ENCODE results near the gene KRT3.

The KRT3 gene

DNA sequence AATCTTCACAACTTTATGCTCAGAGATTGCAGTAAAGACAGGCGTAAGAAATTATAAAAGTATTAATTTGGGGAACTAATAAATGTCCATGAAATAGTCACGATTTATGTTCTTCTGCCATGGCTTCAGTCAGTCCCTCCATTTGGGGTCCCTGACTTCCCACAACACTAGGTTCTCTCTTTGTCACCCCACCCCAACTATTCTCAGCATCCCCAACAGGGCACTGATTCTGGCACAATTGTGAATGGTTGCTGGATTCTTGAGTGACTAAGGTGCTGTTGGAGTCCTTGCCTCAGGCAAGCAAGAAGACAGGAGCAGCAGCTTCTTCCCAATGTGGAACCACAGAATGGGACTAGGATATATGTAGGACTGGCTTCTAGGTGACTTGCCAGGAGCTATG, 34.1 kb downstream of the KRT3 start:
- TF ChIP-seq TAF1 (IDR thresholded peaks at IDR 0.05; ENCODE audit: borderline replicate concordance, insufficient read depth, low read length), result no peak

- TF ChIP-seq SIN3A (IDR thresholded peaks at IDR 0.05; ENCODE audit: borderline replicate concordance, insufficient read depth, low read length) (no peak), TAF1 (IDR thresholded peaks at IDR 0.05; ENCODE audit: borderline replicate concordance, insufficient read depth, low read length) (no peak), FOXP2 (optimal IDR thresholded peaks at IDR 0.05; ENCODE audit: borderline replicate concordance, extremely low read depth, extremely low read length, insufficient read depth) (no peak), POLR2AphosphoS5 (IDR thresholded peaks at IDR 0.05; ENCODE audit: low read depth, low read length) (no peak)
- TF ChIP-seq, protein P1, sequence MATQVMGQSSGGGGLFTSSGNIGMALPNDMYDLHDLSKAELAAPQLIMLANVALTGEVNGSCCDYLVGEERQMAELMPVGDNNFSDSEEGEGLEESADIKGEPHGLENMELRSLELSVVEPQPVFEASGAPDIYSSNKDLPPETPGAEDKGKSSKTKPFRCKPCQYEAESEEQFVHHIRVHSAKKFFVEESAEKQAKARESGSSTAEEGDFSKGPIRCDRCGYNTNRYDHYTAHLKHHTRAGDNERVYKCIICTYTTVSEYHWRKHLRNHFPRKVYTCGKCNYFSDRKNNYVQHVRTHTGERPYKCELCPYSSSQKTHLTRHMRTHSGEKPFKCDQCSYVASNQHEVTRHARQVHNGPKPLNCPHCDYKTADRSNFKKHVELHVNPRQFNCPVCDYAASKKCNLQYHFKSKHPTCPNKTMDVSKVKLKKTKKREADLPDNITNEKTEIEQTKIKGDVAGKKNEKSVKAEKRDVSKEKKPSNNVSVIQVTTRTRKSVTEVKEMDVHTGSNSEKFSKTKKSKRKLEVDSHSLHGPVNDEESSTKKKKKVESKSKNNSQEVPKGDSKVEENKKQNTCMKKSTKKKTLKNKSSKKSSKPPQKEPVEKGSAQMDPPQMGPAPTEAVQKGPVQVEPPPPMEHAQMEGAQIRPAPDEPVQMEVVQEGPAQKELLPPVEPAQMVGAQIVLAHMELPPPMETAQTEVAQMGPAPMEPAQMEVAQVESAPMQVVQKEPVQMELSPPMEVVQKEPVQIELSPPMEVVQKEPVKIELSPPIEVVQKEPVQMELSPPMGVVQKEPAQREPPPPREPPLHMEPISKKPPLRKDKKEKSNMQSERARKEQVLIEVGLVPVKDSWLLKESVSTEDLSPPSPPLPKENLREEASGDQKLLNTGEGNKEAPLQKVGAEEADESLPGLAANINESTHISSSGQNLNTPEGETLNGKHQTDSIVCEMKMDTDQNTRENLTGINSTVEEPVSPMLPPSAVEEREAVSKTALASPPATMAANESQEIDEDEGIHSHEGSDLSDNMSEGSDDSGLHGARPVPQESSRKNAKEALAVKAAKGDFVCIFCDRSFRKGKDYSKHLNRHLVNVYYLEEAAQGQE (IDR thresholded peaks at IDR 0.05; ENCODE audit: insufficient read depth in 1 of 2, low read depth in 2 of 2, low read length in 2 of 2), result no peak
Observed at GRCh38 chr12:52760623-52761022, 35.3 kb downstream of the KRT3 start.

GRCh38 chr12:52759695-52760094, 36.2 kb downstream of the KRT3 start:
- no peak for TF ChIP-seq TAF1 (IDR thresholded peaks at IDR 0.05; ENCODE audit: borderline replicate concordance, insufficient read depth, low read length)
- TF ChIP-seq, protein P1 (IDR thresholded peaks at IDR 0.05; ENCODE audit: insufficient read depth in 1 of 2, low read depth in 2 of 2, low read length in 2 of 2), result no peak
- no peak for TF ChIP-seq SIN3A (IDR thresholded peaks at IDR 0.05; ENCODE audit: borderline replicate concordance, insufficient read depth, low read length)
- TF ChIP-seq FOXP2 (optimal IDR thresholded peaks at IDR 0.05; ENCODE audit: borderline replicate concordance, extremely low read depth, extremely low read length, insufficient read depth), result no peak
- no peak for TF ChIP-seq POLR2AphosphoS5 (IDR thresholded peaks at IDR 0.05; ENCODE audit: low read depth, low read length)

GRCh38 chr12:52759218-52759617, 36.7 kb downstream of the KRT3 start:
- TF ChIP-seq FOXP2 (optimal IDR thresholded peaks at IDR 0.05; ENCODE audit: borderline replicate concordance, extremely low read depth, extremely low read length, insufficient read depth) (no peak), TAF1 (IDR thresholded peaks at IDR 0.05; ENCODE audit: borderline replicate concordance, insufficient read depth, low read length) (no peak), SIN3A (IDR thresholded peaks at IDR 0.05; ENCODE audit: borderline replicate concordance, insufficient read depth, low read length) (no peak), POLR2AphosphoS5 (IDR thresholded peaks at IDR 0.05; ENCODE audit: low read depth, low read length) (no peak)
- TF ChIP-seq, protein P1 (IDR thresholded peaks at IDR 0.05; ENCODE audit: insufficient read depth in 1 of 2, low read depth in 2 of 2, low read length in 2 of 2), result no peak

DNA sequence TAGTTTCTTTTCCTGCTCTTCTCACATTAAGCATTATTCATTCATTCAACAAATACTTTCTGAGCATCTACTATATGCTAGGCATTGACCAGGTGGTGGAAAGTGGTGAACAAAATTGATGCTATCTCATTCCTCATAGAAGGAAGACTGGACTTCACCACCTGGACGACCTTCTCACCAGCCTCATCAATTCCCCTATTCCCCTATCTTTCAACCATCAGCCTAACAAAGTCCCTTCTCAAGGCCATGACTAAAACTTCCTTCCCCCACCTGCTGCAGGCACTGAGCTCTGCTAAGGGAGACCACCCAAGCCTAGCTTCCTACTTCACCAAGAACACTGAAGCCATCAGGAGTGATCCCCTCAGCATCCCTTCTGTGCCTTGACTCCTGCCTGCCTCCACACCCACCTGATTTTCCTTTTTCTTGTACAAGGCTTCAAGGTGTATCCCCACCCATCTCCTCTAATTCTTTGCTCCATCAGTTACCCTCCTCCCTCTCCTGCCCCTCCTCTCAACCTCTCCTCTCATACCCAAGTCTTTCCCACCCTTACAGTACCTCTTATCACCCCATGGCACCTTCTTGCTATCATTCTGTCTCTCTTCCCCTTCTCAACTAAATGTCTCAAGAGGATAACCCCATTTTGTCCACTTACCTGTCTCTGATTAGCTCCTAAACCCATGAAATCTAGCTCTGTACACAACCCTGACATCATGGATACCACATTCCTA, 38.3 kb downstream of the KRT3 start:
- TF ChIP-seq FOXP2 (optimal IDR thresholded peaks at IDR 0.05; ENCODE audit: borderline replicate concordance, extremely low read depth, extremely low read length, insufficient read depth), result no peak
- TF ChIP-seq, protein P1 (IDR thresholded peaks at IDR 0.05; ENCODE audit: insufficient read depth in 1 of 2, low read depth in 2 of 2, low read length in 2 of 2), result no peak
- no peak for TF ChIP-seq TAF1 (IDR thresholded peaks at IDR 0.05; ENCODE audit: borderline replicate concordance, insufficient read depth, low read length)
- no peak for TF ChIP-seq POLR2AphosphoS5 (IDR thresholded peaks at IDR 0.05; ENCODE audit: low read depth, low read length)
- no peak for TF ChIP-seq SIN3A (IDR thresholded peaks at IDR 0.05; ENCODE audit: borderline replicate concordance, insufficient read depth, low read length)
